Type B pancreatic cell (in vitro differentiated cells): ENCODE measurements around the gene GIPR. TPM values are rescaled to one million over a fixed set of nuclear protein-coding genes. Genes with fewer than 3 reads are reported as not detected.
"Not testable (repeated sequence)": the region's sequence is repeated elsewhere in the genome, so short reads cannot be mapped to it uniquely, and the experiment has no call there.

Experiments
- DNase-seq: peaks from one replicate; pipeline ENCODE4 v3.0.0; 2021; ENCODE audit warnings: mixed read lengths; ENCODE audit not compliant: unreplicated experiment; ENCODE audit errors: extremely low spot score
- H3K27ac Mint-ChIP-seq: 2 replicates; pipeline ENCODE4 v1.8.0; 2021; ENCODE audit warnings: mild to moderate bottlenecking, mixed read lengths
- H3K27me3 Mint-ChIP-seq: 2 replicates; pipeline ENCODE4 v1.8.0; 2021; ENCODE audit warnings: mixed read lengths
- H3K36me3 Mint-ChIP-seq: 2 replicates; pipeline ENCODE4 v1.8.0; 2021; ENCODE audit warnings: mixed read lengths
- H3K4me1 Mint-ChIP-seq: one replicate; pipeline ENCODE4 v1.8.0; 2021; ENCODE audit warnings: mixed read lengths; ENCODE audit not compliant: unreplicated experiment
- H3K4me3 Mint-ChIP-seq: 2 replicates; pipeline ENCODE4 v1.8.0; 2021; ENCODE audit warnings: mild to moderate bottlenecking, mixed read lengths
- H3K9me3 Mint-ChIP-seq: 2 replicates; pipeline ENCODE4 v1.8.0; 2021; ENCODE audit warnings: mixed read lengths
- CTCF ChIP-seq: fragments of 200-600 bp; sonication (generic); conservative IDR thresholded peaks from 2 replicates; pipeline ENCODE4 v1.5.0; 2021; ENCODE audit warnings: antibody characterized with exemption, mild to moderate bottlenecking
- long read RNA-seq: library from polyadenylated mRNA; unstranded; transcript quantifications from one replicate; pipeline ENCODE4 v2.0.0, GENCODE V29; 2020
- total RNA-seq: library from RNA; stranded (reverse); gene quantifications from 2 replicates; pipeline ENCODE4 v1.2.1, GENCODE V29; 2021; ENCODE audit warnings: low replicate concordance

Gene GIPR
- total RNA-seq: 8.0 and 9.1 TPM in 2 replicates
- long read RNA-seq, partial matches to known transcripts: 0 of 1 reads
- long read RNA-seq, other reads (novel, unspliced or antisense): 1 of 1 reads

GRCh38 chr19:45667620-45668341 is at the start of gene GIPR:
Gene GIPR, plus strand, starts transcription at chr19:45668221. Its CDS starts 1,300 bp downstream, at chr19:45669521.
- DNase-seq: no peak
- no peak for TF ChIP-seq CTCF
- Mint-ChIP-seq H3K27me3 (peaks cover 54% of the 10 kb centered on the region), H3K27ac (peak within 1 kb of the TSS; percentile 90), H3K4me1 (peaks cover 23% of the 10 kb centered on the region), H3K9me3 (no peaks in the 10 kb centered on the region), H3K4me3 (peak within 1 kb of the TSS; percentile 90), H3K36me3 (no peaks in the 10 kb centered on the region)

- TF ChIP-seq CTCF: no peak
- Mint-ChIP-seq H3K27ac (no peak overlapping the region), H3K36me3 (peaks cover 13% of the 10 kb centered on the region), H3K4me1 (no peaks in the 10 kb centered on the region), H3K9me3 (no peaks in the 10 kb centered on the region), H3K4me3 (no peak overlapping the region), H3K27me3 (no peaks in the 10 kb centered on the region)
- no peak for DNase-seq
Observed at GRCh38 chr19:45621389-45621788, 46.6 kb upstream of the GIPR start.

GRCh38 chr19:45621976-45622503 is 46.0 kb upstream of the GIPR start:
- no peaks in the 10 kb centered on the region for H3K4me1 Mint-ChIP-seq
- no peak overlapping the region for H3K27ac Mint-ChIP-seq
- DNase-seq: no peak
- no peak overlapping the region for H3K4me3 Mint-ChIP-seq
- H3K27me3 Mint-ChIP-seq: no peaks in the 10 kb centered on the region
- H3K9me3 Mint-ChIP-seq: no peaks in the 10 kb centered on the region
- H3K36me3 Mint-ChIP-seq: peaks cover 13% of the 10 kb centered on the region
- no peak for TF ChIP-seq CTCF

- no peak overlapping the region for H3K4me3 Mint-ChIP-seq
- no peaks in the 10 kb centered on the region for H3K27me3 Mint-ChIP-seq
- no peak for TF ChIP-seq CTCF
- peaks cover 13% of the 10 kb centered on the region for H3K36me3 Mint-ChIP-seq
- DNase-seq: no peak
- no peaks in the 10 kb centered on the region for H3K4me1 Mint-ChIP-seq
- no peak overlapping the region for H3K27ac Mint-ChIP-seq
- no peaks in the 10 kb centered on the region for H3K9me3 Mint-ChIP-seq
Observed at GRCh38 chr19:45623984-45624383, 44.0 kb upstream of the GIPR start.

- not testable (repeated sequence) for DNase-seq, H3K27ac Mint-ChIP-seq, H3K27me3 Mint-ChIP-seq, H3K4me3 Mint-ChIP-seq, H3K4me1 Mint-ChIP-seq, H3K9me3 Mint-ChIP-seq
- peaks cover 11% of the 10 kb centered on the region for H3K36me3 Mint-ChIP-seq
Observed at GRCh38 chr19:45628219-45628618, 39.8 kb upstream of the GIPR start.

- H3K4me1 Mint-ChIP-seq: peaks cover 4% of the 10 kb centered on the region
- no peak for TF ChIP-seq CTCF
- peaks cover 4% of the 10 kb centered on the region for H3K36me3 Mint-ChIP-seq
- H3K9me3 Mint-ChIP-seq: no peaks in the 10 kb centered on the region
- H3K27ac Mint-ChIP-seq: no peak overlapping the region
- no peak overlapping the region for H3K4me3 Mint-ChIP-seq
- DNase-seq: no peak
- no peaks in the 10 kb centered on the region for H3K27me3 Mint-ChIP-seq
Observed at GRCh38 chr19:45629704-45630103, 38.3 kb upstream of the GIPR start.
